Thyroid gland (tissue), 4 donors: ENCODE results near the gene ATP5ME. TPM values are rescaled to one million over a fixed set of nuclear protein-coding genes. Genes with fewer than 3 reads are reported as not detected.
A peak's percentile ranks its signal among the peaks of the same experiment; 100 is the strongest.

Experiments
- DNase-seq, 2 donors: peaks; one replicate each; pipeline ENCODE4 v3.0.0-alpha.2; 2019
- H3K27ac ChIP-seq, 3 donors: fragments of 200-600 bp; sonication (generic); 1 replicate in 2 of 3; 2 replicates in 1 of 3; pipeline ENCODE4 v1.5.1; 2016 to 2019; ENCODE audit warnings: mild to moderate bottlenecking in 1 of 3, moderate library complexity in 1 of 3
- H3K27me3 ChIP-seq: fragments of 200-600 bp; sonication (generic); one replicate; pipeline ENCODE4 v1.5.1; 2019
- H3K36me3 ChIP-seq, 2 donors: fragments of 200-600 bp; sonication (generic); one replicate each; pipeline ENCODE4 v1.5.1; 2016 to 2019
- H3K4me1 ChIP-seq, 2 donors: fragments of 200-600 bp; sonication (generic); one replicate each; pipeline ENCODE4 v1.5.1; 2017 to 2019
- H3K4me3 ChIP-seq, 3 donors: fragments of 200-600 bp; sonication (generic); replicated peaks in 1 of 3; 1 replicate in 2 of 3; 2 replicates in 1 of 3; pipeline ENCODE4 v1.5.1; 2016; ENCODE audit warnings: mild to moderate bottlenecking in 1 of 3
- H3K9me3 ChIP-seq: fragments of 200-600 bp; sonication (generic); one replicate; pipeline ENCODE4 v1.5.1; 2017
- POLR2A ChIP-seq, 2 donors: fragments of 450-650 bp; IDR thresholded peaks; one replicate each; pipeline ENCODE4 v1.6.1; 2017; ENCODE audit warnings: antibody characterized with exemption in 2 of 2, mild to moderate bottlenecking in 2 of 2, moderate library complexity in 1 of 2
- WGBS, 2 donors: methylation state at CpG; one replicate each; pipeline ENCODE4 v1.1.5; 2017; 5-methylcytosine and 5-hydroxymethylcytosine counted together
- intact Hi-C: fragments of 100-400 bp; cut with DNase I; formaldehyde crosslinking; loops from one replicate; pipeline ENCODE4 v1.15.1; 2023
- total RNA-seq, 4 donors: library from RNA; depleted of rRNA; stranded (reverse); fragments of >200 nt; gene quantifications; one replicate each; pipeline ENCODE4 v1.2.3, GENCODE V29; 2016
- TF ChIP-seq, protein P1 (sequence below), 6 experiments: fragments of 200-600 bp in 3 of 6; fragments of 450-650 bp in 3 of 6; sonication (generic) in 3 of 6; IDR thresholded peaks; one replicate each; pipeline ENCODE4 v1.5.1; 2016 to 2019; ENCODE audit warnings: antibody characterized with exemption in 6 of 6, mild to moderate bottlenecking in 2 of 6, inconsistent platforms in 1 of 6, moderate library complexity in 1 of 6

Gene ATP5ME
- total RNA-seq, 4 donors from 2014 or later, result 82.2 to 144 (median 106) TPM

DNA sequence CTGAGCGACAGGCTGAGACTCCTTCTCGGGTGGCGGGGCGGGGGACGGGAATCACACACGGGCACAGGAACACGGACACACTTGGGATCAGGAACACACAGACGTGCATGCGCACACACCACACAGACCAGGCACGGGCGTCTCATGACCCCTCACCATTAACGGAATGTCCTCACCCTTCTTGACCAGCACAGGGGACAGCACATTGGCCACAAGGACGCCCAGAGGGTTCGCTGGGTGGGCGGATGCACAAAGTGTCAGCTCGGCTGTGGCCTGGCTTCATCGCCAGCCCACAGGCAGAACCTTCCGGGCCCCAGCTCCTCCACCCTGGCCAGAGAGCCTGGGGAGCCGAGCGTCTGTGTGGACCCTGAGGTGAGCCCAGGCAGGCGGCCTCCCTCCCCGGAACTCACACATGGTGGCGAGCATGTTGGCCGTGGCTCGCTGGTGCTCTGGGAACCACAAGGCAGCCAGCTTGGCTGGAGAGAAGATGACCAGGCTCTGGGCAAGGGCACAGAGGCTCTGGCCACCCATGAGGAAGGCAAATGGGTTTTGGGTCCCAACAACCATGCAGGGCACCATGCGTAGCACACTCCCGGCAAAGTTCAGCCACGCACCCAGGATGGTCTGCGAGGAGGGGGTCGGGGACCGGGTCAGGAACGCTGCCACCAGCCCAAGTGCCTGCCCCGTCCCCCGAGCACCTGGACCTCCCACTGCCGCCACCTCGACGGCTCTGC is 11.8 kb upstream of the ATP5ME start:
- peaks cover 26 to 47% of the 10 kb centered on the region in 2 donors for H3K4me1 ChIP-seq
- H3K27me3 ChIP-seq, result no peaks in the 10 kb centered on the region
- 91 to 96% methylated on average over 14 to 30 of the region's 37 CpGs for WGBS, 2 donors
- no peaks in the 10 kb centered on the region for H3K36me3 ChIP-seq
- H3K27ac ChIP-seq, result no peak overlapping the region
- intact Hi-C loops, result no loop called here
- DNase-seq, result no peak
- TF ChIP-seq, protein P1, sequence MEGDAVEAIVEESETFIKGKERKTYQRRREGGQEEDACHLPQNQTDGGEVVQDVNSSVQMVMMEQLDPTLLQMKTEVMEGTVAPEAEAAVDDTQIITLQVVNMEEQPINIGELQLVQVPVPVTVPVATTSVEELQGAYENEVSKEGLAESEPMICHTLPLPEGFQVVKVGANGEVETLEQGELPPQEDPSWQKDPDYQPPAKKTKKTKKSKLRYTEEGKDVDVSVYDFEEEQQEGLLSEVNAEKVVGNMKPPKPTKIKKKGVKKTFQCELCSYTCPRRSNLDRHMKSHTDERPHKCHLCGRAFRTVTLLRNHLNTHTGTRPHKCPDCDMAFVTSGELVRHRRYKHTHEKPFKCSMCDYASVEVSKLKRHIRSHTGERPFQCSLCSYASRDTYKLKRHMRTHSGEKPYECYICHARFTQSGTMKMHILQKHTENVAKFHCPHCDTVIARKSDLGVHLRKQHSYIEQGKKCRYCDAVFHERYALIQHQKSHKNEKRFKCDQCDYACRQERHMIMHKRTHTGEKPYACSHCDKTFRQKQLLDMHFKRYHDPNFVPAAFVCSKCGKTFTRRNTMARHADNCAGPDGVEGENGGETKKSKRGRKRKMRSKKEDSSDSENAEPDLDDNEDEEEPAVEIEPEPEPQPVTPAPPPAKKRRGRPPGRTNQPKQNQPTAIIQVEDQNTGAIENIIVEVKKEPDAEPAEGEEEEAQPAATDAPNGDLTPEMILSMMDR (IDR thresholded peaks at IDR 0.05), result no peak
- TF ChIP-seq POLR2A (IDR thresholded peaks at IDR 0.05), result no peak
- no peaks in the 10 kb centered on the region for H3K9me3 ChIP-seq
- H3K4me3 ChIP-seq, result no peak overlapping the region

- intact Hi-C loops, result no loop called here
- Histone ChIP-seq H3K4me1 (peaks cover 27 to 53% of the 10 kb centered on the region in 2 donors), H3K27ac (no peak overlapping the region), H3K27me3 (no peaks in the 10 kb centered on the region), H3K4me3 (no peak overlapping the region), H3K9me3 (no peaks in the 10 kb centered on the region), H3K36me3 (no peaks in the 10 kb centered on the region)
- TF ChIP-seq POLR2A (IDR thresholded peaks at IDR 0.05), result no peak
- TF ChIP-seq, protein P1 (IDR thresholded peaks at IDR 0.05), result no peak
- no peak for DNase-seq
- 89 to 90% methylated on average over 9 to 13 of the region's 21 CpGs for WGBS, 2 donors
Observed at GRCh38 chr4:684623-685327, 10.7 kb upstream of the ATP5ME start.

- Histone ChIP-seq H3K27me3 (no peaks in the 10 kb centered on the region), H3K4me3 (no peak overlapping the region), H3K9me3 (no peaks in the 10 kb centered on the region), H3K4me1 (peaks cover 20 to 47% of the 10 kb centered on the region in 2 donors), H3K36me3 (no peaks in the 10 kb centered on the region), H3K27ac (no peak overlapping the region)
- intact Hi-C loops, result no loop called here
- no peak for TF ChIP-seq POLR2A (IDR thresholded peaks at IDR 0.05)
- TF ChIP-seq, protein P1 (IDR thresholded peaks at IDR 0.05), result peak in 5 of 6 experiments; percentile 33 to 75 (median 64)
- peak; percentile 76 to 84 for DNase-seq
- 3% methylated on average over 6 of the region's 19 CpGs; no CpG with 5 or more reads in 1 of the 2 donors for WGBS, 2 donors
Observed at GRCh38 chr4:683982-684622, 10.0 kb upstream of the ATP5ME start.

- WGBS, 2 donors, result 80 to 93% methylated on average over 5 to 17 of the region's 25 CpGs
- H3K27ac ChIP-seq, result no peak overlapping the region
- no peaks in the 10 kb centered on the region for H3K36me3 ChIP-seq
- no peaks in the 10 kb centered on the region for H3K27me3 ChIP-seq
- intact Hi-C loops, result no loop called here
- TF ChIP-seq POLR2A (IDR thresholded peaks at IDR 0.05), result no peak
- TF ChIP-seq, protein P1 (IDR thresholded peaks at IDR 0.05), result no peak
- peaks cover 17 to 39% of the 10 kb centered on the region in 2 donors for H3K4me1 ChIP-seq
- no peak for DNase-seq
- no peaks in the 10 kb centered on the region for H3K9me3 ChIP-seq
- H3K4me3 ChIP-seq, result no peak overlapping the region
Observed at GRCh38 chr4:683247-683897, 9.3 kb upstream of the ATP5ME start.
